ENCODE measurements around the gene LPP. TPM values are rescaled to one million over a fixed set of nuclear protein-coding genes. Genes with fewer than 3 reads are reported as not detected.

Gene LPP
- total and polyA plus RNA-seq, 2 of the 13 experiments (the other 11 are each of a cell fraction or from before 2014, with no cell fraction given): 19.2 to 29.9 TPM

- intact Hi-C loops (cut with micrococcal nuclease; ENCODE audit: unreplicated experiment) (no loop called here), in situ Hi-C loops (cut with HindIII; ENCODE audit: extremely low pct_ligation_motif_present, low pct_unique_long_range_greater_than_20kb) (no loop called here)
- TF ChIP-seq GATAD2A (CRISPR knock-in tag; IDR thresholded peaks at IDR 0.05): no peak
- no peak for TF ChIP-seq SP1 (IDR thresholded peaks at IDR 0.05)
- TF ChIP-seq SP1 (CRISPR knock-in tag; IDR thresholded peaks at IDR 0.05): no peak
- TF ChIP-seq TGIF2 (CRISPR knock-in tag; IDR thresholded peaks at IDR 0.05): no peak
- TF ChIP-seq SRY (CRISPR knock-in tag; IDR thresholded peaks at IDR 0.05): no peak
- no peak for TF ChIP-seq XBP1 (CRISPR knock-in tag; IDR thresholded peaks at IDR 0.05)
- no peak for TF ChIP-seq ZBTB44 (CRISPR knock-in tag; IDR thresholded peaks at IDR 0.05)
- TF ChIP-seq FOXA1 (IDR thresholded peaks at IDR 0.05): no peak
- no peak for TF ChIP-seq FOXA1 (CRISPR knock-in tag; IDR thresholded peaks at IDR 0.05)
- no peak for TF ChIP-seq KLF15 (CRISPR knock-in tag; IDR thresholded peaks at IDR 0.05; ENCODE audit: borderline replicate concordance)
- no peak for TF ChIP-seq ZNF766 (CRISPR knock-in tag; IDR thresholded peaks at IDR 0.05; ENCODE audit: borderline replicate concordance)
- no peak for TF ChIP-seq CEBPZ (IDR thresholded peaks at IDR 0.05; ENCODE audit: low read length)
- no peak for TF ChIP-seq SMARCE1 (IDR thresholded peaks at IDR 0.05; ENCODE audit: borderline replicate concordance)
- POLR2A ChIA-PET: no interaction called here
- ATAC-seq (no peak), FAIRE-seq (no peak), DNase-seq (ENCODE audit: low spot score) (no peak)
- no peak overlapping the region for H3K9ac ChIP-seq (ENCODE audit: insufficient read depth, low read depth, low read length)
- no TSS peak for BruUV-seq (replicated peaks)
- no peak overlapping the region for H3K4me3 ChIP-seq (replicated peaks in 1 of 3; ENCODE audit: insufficient read depth in 1 of 3, low read depth in 2 of 3, low read length in 3 of 3)
- no peaks in the 10 kb centered on the region for H3K27me3 ChIP-seq (ENCODE audit: control insufficient read depth in 1 of 2, insufficient read depth in 2 of 2, low read length in 2 of 2)
- no peaks in the 10 kb centered on the region for H3K79me2 ChIP-seq (ENCODE audit: insufficient read depth, low read length)
- no peak overlapping the region for H3K4me2 ChIP-seq (ENCODE audit: low read depth, low read length)
- H3K4me1 ChIP-seq (ENCODE audit: insufficient read depth, low read length): peaks cover 12% of the 10 kb centered on the region
- no peak overlapping the region for H2AFZ ChIP-seq (ENCODE audit: low read length)
- CTCF ChIA-PET (ENCODE audit: low intra/inter-chr PET ratio, low total read pairs): no interaction called here
- H3K27ac ChIP-seq (ENCODE audit: extremely low read length, insufficient read depth, low read length): no peak overlapping the region
- no peaks in the 10 kb centered on the region for H4K20me1 ChIP-seq (ENCODE audit: insufficient read depth, low read length)
- H3K9me3 ChIP-seq (ENCODE audit: low read length): no peaks in the 10 kb centered on the region
- no peaks in the 10 kb centered on the region for H3K36me3 ChIP-seq (replicated peaks in 1 of 2; ENCODE audit: control insufficient read depth in 1 of 2, insufficient read depth in 2 of 2, low read length in 2 of 2)
- 80% methylated on average over 3 of the region's 3 CpGs for WGBS (ENCODE audit: low lambda C conversion rate)
Observed at GRCh38 chr3:188845514-188845913, 691.6 kb downstream of the LPP start.
